A549 (cell line): Measurements from ENCODE around the gene TBC1D8.

Source experiments
- CBX2 ChIP-seq: fragments of 200-600 bp; sonication (generic); IDR thresholded peaks from 2 replicates; pipeline ENCODE4 v1.6.1; 2016; ENCODE audit warnings: low read depth, mild to moderate bottlenecking, borderline replicate concordance
- CEBPB ChIP-seq, 2 experiments: fragments of >200 bp in 1 of 2; sonication (Bioruptor Twin) in 1 of 2; formaldehyde crosslinking in 1 of 2; IDR thresholded peaks; 2 replicates each; pipeline ENCODE4 v1.6.1; 2012 to 2016
- CHD4 ChIP-seq: fragments of 200-600 bp; sonication (generic); IDR thresholded peaks from 2 replicates; pipeline ENCODE4 v1.6.1; 2016; ENCODE audit warnings: antibody characterized with exemption, mild to moderate bottlenecking, borderline replicate concordance
- CTCF ChIP-seq: fragments of >200 bp; sonication (Bioruptor Twin); formaldehyde crosslinking; IDR thresholded peaks from 3 replicates; pipeline ENCODE4 v1.5.1; 2016
- E2F6 ChIP-seq: IDR thresholded peaks from 2 replicates; pipeline ENCODE4 v1.6.1; 2012; ENCODE audit warnings: low read depth, borderline replicate concordance
- EP300 ChIP-seq, 2 experiments: fragments of >200 bp; sonication (Bioruptor Twin); formaldehyde crosslinking; IDR thresholded peaks; 2 replicates in 1 of 2; 3 replicates in 1 of 2; pipeline ENCODE4 v1.6.1; 2016 to 2017
- HDAC2 ChIP-seq: fragments of 200-600 bp; sonication (generic); IDR thresholded peaks from 2 replicates; pipeline ENCODE4 v1.6.1; 2016
- JUNB ChIP-seq: fragments of >200 bp; sonication (Bioruptor Twin); formaldehyde crosslinking; IDR thresholded peaks from 2 replicates; pipeline ENCODE4 v1.6.1; 2016
- MAX ChIP-seq: IDR thresholded peaks from 2 replicates; pipeline ENCODE4 v1.6.1; 2012
- NR3C1 ChIP-seq: fragments of >200 bp; sonication (Bioruptor Twin); formaldehyde crosslinking; IDR thresholded peaks from 3 replicates; pipeline ENCODE4 v1.6.1; 2017
- POLR2A ChIP-seq: IDR thresholded peaks from 2 replicates; pipeline ENCODE4 v1.6.1; 2012; ENCODE audit warnings: mild to moderate bottlenecking, low read length
- RARB ChIP-seq: fragments of 250-450 bp; sonication (Bioruptor Pico); IDR thresholded peaks from 2 replicates; pipeline ENCODE4 v1.8.0; 2021; ENCODE audit warnings: mild to moderate bottlenecking, moderate library complexity
- RFX5 ChIP-seq: fragments of 450-650 bp; IDR thresholded peaks from 2 replicates; pipeline ENCODE4 v1.7.1; 2014; ENCODE audit warnings: antibody characterized with exemption, mild to moderate bottlenecking, moderate library complexity
- SMC3 ChIP-seq: fragments of >200 bp; sonication (Bioruptor Twin); formaldehyde crosslinking; IDR thresholded peaks from 3 replicates; pipeline ENCODE4 v1.6.1; 2018; ENCODE audit warnings: inconsistent platforms

GRCh38 chr2:100984892-100985307, 166.3 kb downstream of the TBC1D8 start:
- TF ChIP-seq HDAC2 (no peak), POLR2A (no peak), CTCF (peak; percentile 94), NR3C1 (no peak), RARB (CRISPR knock-in tag) (no peak), EP300 (IDR thresholded peaks at IDR 0.05) (no peak), CEBPB (IDR thresholded peaks at IDR 0.05) (no peak), RFX5 (no peak), SMC3 (peak; percentile 98), CBX2 (no peak), JUNB (no peak), MAX (no peak), E2F6 (no peak), CHD4 (no peak)
